GM19395 (cell line): Measurements from ENCODE around the gene ELAC2.
"Not testable (repeated sequence)": the region's sequence is repeated elsewhere in the genome, so short reads cannot be mapped to it uniquely, and the experiment has no call there.

Source experiments
- ATAC-seq: cut with Tn5 transposase; IDR thresholded peaks from one replicate; pipeline ENCODE4 v1.9.1; 2021; ENCODE audit warnings: mild to moderate bottlenecking, moderate library complexity; ENCODE audit not compliant: unreplicated experiment

The ELAC2 gene

GRCh38 chr17:12990041-12990808 is 27.6 kb downstream of the ELAC2 start:
- no peak for ATAC-seq

GRCh38 chr17:12987120-12987519 is 30.7 kb downstream of the ELAC2 start:
- ATAC-seq, result no peak

DNA sequence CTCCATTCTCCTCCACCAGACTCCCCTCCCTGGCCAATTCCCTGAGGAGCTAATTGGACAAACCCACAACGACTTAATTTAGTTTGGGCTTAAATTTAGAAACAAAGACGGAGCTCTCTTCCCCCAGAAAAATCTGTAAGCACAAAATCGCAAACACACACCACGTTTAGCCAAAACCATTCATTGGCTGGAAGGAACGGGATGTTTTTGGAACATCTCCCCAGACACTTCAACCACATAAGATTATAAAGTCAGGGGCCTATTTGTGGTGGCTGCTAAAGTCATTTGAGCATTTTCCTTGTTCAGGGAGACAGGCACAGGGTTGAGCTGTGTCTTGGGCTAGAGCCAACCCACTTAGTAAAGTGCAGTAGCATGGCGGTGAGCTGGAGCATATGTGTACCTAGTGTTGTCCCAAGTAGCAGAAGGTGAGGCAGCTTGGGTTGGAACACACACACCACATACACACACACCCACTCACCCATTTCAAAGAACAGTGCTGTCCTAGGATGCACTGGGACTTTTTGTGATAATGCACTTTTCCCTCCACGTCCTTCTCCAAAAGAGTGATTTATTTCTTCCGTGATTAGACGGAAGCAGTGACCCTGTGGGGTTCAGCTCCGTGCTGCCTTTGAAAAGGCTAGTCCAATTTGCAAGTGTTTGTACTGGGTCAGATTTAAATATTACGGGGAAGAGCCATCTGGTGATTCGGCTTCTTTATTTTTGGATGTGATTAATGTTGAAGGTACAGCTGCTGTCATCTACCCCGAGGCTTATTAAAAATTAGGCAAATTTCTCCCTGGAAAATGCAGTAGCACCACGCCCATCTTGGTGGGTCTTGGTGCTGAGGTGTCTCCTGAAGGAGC is 32.2 kb downstream of the ELAC2 start:
- ATAC-seq, result no peak

DNA sequence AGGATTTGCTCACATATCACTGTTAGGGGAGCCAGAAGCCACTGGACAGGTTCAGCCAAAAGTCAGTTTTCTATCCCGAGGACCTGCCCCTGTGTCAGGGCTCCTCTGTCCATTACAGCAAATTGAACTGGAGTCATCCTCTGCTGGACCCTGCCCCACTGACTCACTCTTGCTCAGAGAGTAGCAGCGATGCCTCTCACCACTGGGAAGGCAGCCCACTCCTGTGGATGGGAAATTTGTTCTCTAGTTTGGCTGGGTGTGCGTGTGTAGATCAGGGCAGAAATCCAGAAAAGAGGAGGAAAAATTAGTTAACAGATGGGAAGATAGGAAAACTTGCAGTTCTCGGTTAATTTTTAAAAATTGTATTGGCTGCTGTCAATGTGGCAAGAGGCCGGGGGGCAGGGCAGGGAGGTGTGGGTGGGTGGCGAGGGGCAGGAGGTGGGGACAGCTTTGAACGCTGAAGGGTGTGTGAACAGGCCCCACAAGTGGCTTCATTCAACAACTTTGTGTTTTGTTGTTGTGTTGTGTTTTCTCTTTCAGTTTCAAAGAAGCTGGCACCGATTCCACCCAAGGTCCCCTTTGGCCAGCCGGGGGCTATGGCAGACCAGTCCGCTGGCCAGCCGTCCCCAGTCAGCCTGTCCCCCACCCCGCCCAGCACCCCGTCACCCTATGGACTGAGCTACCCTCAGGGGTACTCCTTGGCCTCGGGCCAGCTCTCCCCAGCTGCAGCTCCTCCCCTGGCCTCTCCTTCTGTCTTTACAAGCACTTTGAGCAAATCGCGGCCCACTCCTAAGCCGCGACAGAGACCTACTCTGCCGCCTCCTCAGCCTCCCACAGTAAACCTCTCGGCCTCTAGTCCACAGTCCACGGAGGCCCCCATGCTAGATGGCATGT is 33.6 kb downstream of the ELAC2 start:
- no peak for ATAC-seq

- ATAC-seq, result no peak
Observed at GRCh38 chr17:12982224-12982623, 35.6 kb downstream of the ELAC2 start.

DNA sequence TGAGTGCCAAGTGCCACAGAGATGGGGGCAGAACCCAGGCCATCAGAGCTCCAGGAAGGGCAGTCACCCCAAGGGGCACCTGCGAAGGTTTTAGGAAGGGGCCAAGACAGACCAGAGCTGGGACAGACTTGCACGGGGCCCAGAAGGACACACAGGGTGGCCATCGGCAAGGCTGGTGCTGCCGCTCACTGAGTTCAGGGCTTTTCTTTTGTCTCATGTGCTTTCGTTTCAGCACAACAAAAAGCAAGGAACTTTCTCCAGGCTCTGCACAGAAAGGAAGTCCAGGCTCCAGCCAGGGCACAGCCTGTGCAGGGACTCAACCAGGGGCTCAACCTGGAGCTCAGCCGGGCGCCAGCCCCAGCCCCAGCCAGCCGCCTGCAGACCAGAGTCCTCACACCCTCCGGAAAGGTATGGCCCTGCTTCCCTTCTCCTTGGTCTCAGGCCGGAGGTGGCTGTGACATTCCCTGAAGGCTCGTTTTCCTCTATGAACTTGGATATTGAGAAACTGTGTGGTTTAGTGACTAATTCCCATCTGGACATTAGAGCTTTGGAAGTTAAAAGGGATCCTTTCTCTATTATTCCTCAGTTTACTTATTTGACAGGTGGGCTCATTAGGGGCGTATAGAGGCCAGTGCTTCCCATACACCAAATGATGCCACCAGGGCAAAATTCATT is 37.9 kb downstream of the ELAC2 start:
- no peak for ATAC-seq

DNA sequence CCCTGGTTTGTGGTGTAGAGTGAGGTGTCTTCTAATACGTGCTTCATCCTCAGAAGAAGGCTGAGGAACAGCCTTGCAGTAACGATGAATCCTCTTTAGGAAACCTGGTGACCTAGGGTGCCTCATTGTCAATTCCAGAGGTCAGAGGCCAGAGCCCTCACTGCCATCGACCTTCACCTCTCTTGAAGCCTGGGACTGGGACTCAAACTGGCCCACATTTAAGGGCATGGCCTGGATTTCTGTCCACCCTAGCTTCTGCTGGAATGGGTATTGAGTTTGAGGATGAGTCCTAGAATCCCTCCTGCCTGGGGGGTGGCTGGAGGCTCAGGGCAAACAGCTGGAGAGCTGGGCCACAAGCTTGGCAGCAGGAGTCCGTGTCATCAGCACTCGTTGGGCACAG is 38.6 kb downstream of the ELAC2 start:
- no peak for ATAC-seq

DNA sequence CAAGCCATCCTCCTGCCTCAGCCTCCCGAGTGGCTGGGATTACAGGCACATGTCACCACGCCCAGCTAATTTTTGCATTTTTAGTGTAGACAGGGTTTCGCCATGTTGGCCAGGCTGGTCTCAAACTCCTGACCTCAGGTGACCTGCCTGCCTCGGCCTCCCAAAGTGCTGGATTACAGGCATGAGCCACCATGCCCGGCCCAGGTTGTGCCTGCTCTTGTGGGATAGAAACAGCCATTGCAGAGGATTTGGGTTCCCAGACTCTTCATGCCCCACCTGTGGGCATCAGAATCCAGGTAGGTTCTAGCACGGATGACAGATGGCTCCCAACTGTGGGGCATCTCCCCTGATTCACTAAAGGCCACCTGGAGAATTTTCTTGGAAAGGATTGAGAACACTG is 39.0 kb downstream of the ELAC2 start:
- ATAC-seq, result not testable (repeated sequence)

- no peak for ATAC-seq
Observed at GRCh38 chr17:12977008-12977751, 40.6 kb downstream of the ELAC2 start.

DNA sequence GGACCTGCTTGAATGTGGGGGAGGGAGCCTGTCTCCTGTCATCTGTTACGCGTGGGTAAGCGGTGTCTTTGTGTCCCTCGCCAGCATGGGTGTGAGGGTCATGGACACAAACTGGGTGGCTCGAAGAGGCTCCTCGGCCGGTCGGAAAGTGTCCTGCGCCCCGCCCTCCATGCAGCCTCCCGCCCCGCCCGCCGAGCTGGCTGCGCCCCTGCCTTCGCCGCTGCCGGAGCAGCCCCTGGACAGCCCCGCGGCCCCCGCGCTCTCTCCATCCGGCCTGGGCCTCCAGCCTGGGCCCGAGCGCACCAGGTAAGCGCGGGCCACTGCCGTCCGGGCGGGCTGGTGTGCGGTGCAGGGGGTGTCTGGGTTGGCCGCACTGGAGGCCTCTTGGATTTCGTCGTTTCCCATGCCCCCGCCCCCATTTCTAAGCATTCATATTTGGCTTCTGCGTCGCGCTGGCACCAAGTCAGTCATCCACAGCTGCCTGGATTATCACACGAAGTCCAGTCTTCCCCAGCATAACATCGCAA is 43.8 kb downstream of the ELAC2 start:
- no peak for ATAC-seq

- no peak for ATAC-seq
Observed at GRCh38 chr17:12973496-12974004, 44.3 kb downstream of the ELAC2 start.

DNA sequence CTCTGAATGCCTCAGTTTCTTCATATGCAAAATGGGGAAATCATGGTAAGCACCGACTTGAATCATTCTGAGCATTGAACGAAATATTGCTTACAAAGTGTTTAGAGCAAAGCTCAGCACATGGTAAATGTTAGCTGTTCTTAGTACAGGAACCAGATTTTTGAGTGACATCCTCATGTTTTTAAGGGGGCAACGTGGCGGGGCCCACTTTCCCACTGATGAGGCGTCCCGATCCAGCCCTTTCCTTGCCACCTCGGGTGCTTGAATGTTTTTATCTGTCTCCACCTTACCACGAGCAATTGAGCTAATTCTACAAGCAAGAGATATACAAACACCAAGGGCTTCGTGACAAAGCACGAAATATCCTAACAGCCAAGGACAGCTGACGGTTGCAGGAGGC is 49.9 kb downstream of the ELAC2 start:
- no peak for ATAC-seq

GRCh38 chr17:12966413-12966812 is 51.4 kb downstream of the ELAC2 start:
- ATAC-seq, result no peak

DNA sequence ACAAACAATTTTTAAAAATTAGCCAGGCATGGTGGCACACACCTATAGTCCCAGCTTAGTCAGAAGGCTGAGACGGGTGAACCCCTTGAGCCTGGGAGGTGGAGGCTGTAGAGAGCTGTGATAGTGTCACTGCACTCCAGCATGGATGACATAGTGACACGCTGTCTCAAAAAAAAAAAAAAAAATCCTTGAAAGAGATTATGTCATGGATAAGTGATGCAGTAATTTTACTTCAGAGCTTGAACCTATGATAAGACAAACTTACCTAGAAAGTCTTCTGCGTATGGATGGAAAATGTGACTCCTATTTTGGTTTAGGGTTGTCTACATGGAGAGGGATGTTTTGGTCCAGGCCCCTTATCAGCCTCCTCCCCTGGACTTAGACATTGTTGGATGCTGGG is 51.8 kb downstream of the ELAC2 start:
- ATAC-seq, result no peak

- ATAC-seq, result no peak
Observed at GRCh38 chr17:12964840-12965239, 53.0 kb downstream of the ELAC2 start.

- ATAC-seq, result no peak
Observed at GRCh38 chr17:12964162-12964561, 53.7 kb downstream of the ELAC2 start.

- ATAC-seq, result no peak
Observed at GRCh38 chr17:12963505-12963904, 54.3 kb downstream of the ELAC2 start.

DNA sequence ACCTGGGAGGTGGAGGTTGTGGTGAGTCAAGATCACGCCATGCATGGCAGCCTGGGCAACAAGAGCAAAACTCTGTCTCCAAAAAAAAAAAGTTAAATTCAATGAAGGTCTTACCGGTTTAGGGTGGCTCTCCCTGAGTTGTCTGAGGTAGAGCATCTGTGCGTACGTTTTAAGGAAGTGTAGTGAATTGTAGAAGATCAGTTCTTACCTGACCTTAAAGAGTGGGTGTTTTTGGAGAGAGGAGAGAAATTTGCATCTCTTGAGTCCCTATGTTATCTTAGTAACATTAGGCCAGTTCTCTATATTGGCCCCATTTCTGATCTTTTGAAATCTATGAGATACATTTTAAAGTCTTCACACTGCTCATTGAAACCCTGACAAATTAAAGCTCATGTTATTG is 56.2 kb downstream of the ELAC2 start:
- no peak for ATAC-seq

- ATAC-seq, result no peak
Observed at GRCh38 chr17:12959441-12959840, 58.4 kb downstream of the ELAC2 start.
